ENCODE measurements around the gene ZSCAN5A.

GRCh38 chr19:56223481-56223880 is 91.2 kb downstream of the ZSCAN5A start:
- TF ChIP-seq, protein P1, sequence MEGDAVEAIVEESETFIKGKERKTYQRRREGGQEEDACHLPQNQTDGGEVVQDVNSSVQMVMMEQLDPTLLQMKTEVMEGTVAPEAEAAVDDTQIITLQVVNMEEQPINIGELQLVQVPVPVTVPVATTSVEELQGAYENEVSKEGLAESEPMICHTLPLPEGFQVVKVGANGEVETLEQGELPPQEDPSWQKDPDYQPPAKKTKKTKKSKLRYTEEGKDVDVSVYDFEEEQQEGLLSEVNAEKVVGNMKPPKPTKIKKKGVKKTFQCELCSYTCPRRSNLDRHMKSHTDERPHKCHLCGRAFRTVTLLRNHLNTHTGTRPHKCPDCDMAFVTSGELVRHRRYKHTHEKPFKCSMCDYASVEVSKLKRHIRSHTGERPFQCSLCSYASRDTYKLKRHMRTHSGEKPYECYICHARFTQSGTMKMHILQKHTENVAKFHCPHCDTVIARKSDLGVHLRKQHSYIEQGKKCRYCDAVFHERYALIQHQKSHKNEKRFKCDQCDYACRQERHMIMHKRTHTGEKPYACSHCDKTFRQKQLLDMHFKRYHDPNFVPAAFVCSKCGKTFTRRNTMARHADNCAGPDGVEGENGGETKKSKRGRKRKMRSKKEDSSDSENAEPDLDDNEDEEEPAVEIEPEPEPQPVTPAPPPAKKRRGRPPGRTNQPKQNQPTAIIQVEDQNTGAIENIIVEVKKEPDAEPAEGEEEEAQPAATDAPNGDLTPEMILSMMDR (IDR thresholded peaks at IDR 0.05; ENCODE audit: insufficient read depth, low read length, poor library complexity, severe bottlenecking) = no peak
- no peak for TF ChIP-seq EZH2phosphoT487 (conservative IDR thresholded peaks at IDR 0.05; ENCODE audit: low read length)

All from SU-DHL-6 (cell line).